ENCODE data around the gene ATF7. TPM values are rescaled to one million over a fixed set of nuclear protein-coding genes. Genes with fewer than 3 reads are reported as not detected.
"Not testable (repeated sequence)": the region's sequence is repeated elsewhere in the genome, so short reads cannot be mapped to it uniquely, and the experiment has no call there.

Gene ATF7
- total RNA-seq, 1 donor from 2014 or later, result 25.3 TPM

- not testable (repeated sequence) for DNase-seq (ENCODE audit: low read depth)
These were observed 27.2 kb downstream of the ATF7 start for GRCh38 chr12:53598971-53599370.

DNA sequence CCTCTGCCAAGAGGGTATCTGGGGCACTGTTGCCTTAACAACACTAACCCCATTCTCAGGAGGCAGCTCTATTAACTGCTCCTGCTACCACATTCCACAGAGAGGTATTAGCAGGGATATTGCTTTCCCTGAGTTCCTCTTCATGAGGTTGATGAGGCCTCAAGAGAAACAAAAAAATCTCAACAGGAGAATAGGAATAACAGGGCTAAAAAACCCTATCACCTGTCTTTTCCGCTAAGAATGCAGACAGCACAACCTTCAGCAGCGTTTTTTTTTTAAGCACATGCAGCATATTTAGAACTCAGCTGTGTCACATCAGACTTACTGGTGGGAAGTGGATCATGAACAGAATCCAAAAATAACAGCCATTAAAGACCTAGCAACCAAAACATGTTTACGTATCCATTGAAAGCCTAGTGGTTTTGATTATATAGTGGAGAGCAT lies 29.2 kb downstream of the ATF7 start:
- DNase-seq (ENCODE audit: low read depth), result peak; percentile 79

- no peak for DNase-seq (ENCODE audit: low read depth)
These were observed 31.1 kb downstream of the ATF7 start for GRCh38 chr12:53594897-53595615.

- DNase-seq (ENCODE audit: low read depth), result no peak
These were observed 32.5 kb downstream of the ATF7 start for GRCh38 chr12:53593707-53594106.

DNA sequence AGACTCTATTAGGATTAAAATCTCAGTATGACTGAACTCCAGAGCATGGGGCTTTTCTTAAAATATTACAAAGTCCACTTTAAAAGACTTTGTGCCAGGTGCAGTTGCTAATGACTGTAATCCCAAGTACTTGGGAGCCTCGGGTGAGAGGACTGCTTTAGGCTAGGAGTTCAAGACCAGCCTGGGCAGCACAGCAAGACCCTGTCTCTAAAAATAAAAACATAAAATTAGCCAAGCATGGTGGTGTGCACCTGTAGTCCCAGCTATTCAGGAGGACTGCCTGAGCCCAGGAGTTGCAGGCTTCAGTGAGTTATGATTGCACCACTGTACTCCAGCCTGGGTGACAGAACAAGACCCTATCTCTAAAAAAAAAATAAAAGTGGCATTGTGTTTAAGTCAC lies 33.2 kb downstream of the ATF7 start:
- DNase-seq (ENCODE audit: low read depth), result no peak

GRCh38 chr12:53592426-53592825 lies 33.8 kb downstream of the ATF7 start:
- no peak for DNase-seq (ENCODE audit: low read depth)

DNA sequence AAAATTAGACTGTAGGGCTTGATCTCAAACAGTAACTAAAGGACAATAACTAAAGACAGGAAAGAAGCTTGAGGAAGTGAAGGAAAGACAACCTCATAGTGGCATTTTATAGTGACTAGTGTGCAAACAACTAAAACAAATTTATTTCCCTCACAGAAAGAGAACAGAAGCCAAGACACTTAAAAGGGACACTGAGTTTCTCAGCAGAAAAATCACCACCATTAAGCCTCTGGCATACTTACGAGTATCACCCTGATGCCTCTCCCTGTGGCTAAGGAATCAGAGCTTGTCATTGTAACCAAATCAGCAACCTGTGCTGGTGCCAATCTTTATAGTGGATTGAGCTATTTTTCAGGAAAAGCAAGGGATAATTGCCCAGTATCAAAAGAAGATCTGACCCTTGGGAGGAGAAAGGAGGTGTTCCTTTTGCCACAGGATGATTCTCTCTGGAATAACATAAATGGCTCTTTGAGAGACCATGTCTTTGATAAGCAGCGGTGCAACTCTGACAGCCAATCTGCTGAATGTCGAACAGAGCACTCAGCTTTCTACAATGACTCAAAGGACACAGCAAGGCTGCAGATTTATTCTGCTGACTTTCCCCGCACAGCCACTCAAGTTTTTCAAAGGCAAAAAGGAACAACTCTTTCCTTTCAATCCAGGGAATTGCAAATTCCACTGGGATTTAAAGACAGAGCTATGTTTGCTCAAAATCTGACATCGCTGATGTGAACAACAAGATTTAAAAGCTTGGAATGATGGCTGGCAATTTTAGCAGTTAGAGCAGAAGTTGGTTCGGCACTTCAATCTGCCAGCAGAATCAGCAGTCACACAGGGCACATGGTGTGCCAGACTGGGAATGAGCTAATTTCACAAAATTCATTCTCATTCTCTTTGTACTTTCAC lies 34.6 kb downstream of the ATF7 start:
- DNase-seq (ENCODE audit: low read depth), result peak; percentile 33

DNA sequence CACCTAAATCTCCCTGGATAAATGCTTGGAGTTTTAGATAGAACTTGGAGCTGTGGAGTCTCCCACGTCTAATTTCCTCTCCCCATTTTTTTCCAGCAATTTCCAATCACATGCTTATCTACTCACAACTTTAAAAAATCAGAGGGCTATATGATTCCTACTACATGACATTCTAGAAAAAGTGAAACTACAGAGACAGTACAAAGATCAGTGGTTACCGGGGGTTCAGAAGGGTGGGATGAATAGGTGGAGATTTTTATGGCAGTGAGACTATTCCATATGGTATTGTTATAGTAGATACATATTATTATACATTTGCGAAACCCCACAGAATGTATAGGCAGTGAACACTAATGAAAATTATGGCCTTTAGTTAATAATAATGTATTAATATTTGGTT lies 35.5 kb downstream of the ATF7 start:
- DNase-seq (ENCODE audit: low read depth), result no peak

DNA sequence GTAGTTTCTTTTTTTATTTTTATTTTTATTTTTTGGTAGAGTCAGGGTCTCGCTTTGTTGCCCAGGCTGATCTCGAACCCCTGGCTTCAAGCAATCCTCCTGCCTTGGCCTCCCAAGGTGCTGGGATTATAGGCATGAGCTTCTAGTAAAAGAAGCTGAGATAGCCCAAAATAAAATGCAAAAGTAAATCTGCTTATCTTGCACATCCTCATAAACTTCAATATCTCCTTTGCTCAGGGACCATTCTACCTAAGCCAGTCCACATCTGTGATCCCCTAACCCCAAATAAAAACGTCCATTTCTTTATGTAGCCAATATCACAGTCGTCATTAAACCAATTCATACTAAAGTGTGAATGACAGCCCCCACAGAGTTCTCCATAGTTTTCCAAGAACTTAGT lies 36.3 kb downstream of the ATF7 start:
- DNase-seq (ENCODE audit: low read depth), result no peak

DNA sequence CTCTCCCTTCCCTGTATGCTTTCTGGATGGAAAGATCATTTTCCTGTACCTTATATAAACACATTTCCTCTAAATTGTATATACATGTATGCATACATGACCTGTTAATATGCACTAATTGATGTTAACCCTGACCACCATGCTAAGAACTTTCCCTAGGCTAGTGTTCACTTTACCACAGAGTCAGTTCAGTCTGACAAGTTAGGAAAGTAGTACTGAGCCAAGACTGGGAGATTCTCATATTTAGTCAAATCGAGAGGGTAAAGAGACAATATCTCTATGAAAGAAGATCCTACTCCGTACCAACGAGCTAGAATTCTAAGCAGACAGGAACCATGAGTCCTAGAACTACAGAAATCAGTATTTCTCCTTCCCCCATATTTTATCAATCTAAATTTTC lies 36.8 kb downstream of the ATF7 start:
- no peak for DNase-seq (ENCODE audit: low read depth)

GRCh38 chr12:53588123-53588522 lies 38.1 kb downstream of the ATF7 start:
- no peak for DNase-seq (ENCODE audit: low read depth)

DNA sequence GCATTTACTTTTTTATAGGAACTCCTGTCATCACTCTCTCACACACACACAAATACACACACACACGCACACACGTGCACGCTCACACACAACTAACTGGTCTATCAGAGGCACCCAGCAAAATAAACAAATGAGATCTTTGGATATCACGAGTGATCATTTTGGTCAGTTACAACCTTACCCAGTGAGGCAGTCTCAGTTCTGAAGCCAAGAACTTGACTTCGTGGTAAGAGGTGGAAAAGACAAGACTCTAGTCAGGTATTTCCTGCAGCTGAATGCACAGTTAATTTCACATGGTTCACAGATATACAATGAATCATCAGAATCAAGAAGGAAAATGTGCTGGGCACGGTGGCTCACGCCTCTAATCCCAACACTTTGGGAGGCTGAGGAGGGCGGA lies 39.4 kb downstream of the ATF7 start:
- no peak for DNase-seq (ENCODE audit: low read depth)

- DNase-seq (ENCODE audit: low read depth), result no peak
These were observed 40.6 kb downstream of the ATF7 start for GRCh38 chr12:53585448-53586125.

- DNase-seq (ENCODE audit: low read depth), result no peak
These were observed 46.6 kb downstream of the ATF7 start for GRCh38 chr12:53579545-53579955.

DNA sequence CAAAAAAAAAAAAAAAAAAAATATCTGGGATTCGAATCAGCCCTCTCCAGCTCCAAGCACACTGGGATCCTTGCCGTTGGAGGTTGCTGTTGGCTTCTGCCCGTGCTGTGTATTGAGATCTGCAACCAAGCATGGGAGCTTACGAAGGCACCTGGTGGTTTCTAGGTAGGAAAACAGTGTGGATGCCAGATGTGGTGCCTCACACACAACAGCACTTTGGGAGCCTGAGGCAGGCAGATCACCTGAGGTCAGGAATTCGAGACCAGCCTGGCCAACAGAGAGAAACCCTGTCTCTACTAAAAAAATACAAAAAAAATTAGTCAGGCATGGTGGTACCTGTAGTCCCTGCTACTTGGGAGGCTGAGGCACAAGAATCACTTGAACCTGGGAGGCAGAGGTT lies 47.4 kb downstream of the ATF7 start:
- DNase-seq (ENCODE audit: low read depth), result no peak

GRCh38 chr12:53577941-53578352 lies 48.2 kb downstream of the ATF7 start:
- DNase-seq (ENCODE audit: low read depth), result no peak

- DNase-seq (ENCODE audit: low read depth), result no peak
These were observed 50.5 kb downstream of the ATF7 start for GRCh38 chr12:53575502-53576249.

GRCh38 chr12:53572134-53572758 lies 53.9 kb downstream of the ATF7 start:
- DNase-seq (ENCODE audit: low read depth), result no peak

DNA sequence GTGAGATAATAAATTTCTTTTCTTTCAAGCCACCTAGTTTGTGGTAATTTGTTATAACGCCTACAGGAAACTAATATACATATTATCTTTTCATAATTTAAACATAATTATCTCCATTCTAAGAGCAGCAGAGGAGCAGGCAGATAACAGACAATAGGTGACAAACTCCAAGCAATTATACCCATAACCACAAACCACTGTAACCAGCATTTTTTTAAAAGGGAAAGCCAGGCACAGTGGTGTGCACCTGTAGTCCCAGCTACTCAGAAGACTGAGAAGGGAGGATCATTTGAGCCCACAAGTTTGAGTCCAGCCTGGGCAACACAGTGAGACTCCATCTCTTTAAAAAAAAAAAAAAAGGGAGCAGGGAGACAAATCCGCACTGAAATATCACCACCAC lies 54.9 kb downstream of the ATF7 start:
- no peak for DNase-seq (ENCODE audit: low read depth)

DNA sequence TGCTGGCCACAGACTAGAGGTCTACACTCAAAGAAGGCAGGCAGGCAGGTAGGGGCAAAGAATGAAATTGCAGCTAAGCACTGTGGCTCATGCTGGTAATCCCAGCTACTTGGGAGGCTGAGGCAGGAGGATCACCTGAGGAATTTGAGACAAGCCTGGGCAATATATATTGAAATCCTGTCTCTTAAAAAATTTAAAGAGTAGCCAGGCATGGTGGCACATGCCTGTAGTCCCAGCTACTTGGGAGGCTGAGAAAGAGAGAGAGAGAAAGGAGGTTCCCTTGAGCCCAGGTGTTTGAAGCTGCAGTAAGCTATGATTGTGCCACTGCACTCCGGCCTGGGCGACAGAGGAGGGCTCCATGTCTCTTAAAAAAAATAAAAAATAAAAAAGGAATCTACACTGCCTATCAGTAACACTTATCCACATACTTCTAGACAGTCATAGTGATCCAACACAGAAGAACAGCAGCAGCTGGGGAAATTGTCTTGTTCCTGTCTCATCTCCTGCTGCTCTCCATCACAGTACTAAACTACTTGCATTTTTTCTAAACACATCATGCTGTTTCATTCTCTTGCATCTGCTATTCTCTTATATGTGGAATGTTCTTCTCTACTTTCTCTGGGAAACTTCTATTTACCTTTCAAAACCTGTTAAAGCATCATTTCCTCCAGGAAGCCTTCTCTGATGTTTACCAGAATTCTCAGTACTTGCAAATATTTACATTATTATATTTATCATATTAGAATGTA lies 57.2 kb downstream of the ATF7 start:
- DNase-seq (ENCODE audit: low read depth), result peak; percentile 74
